GM21381 (cell line): ENCODE measurements around the gene ZNF398.
"Not testable (repeated sequence)": the region's sequence is repeated elsewhere in the genome, so short reads cannot be mapped to it uniquely, and the experiment has no call there.

ENCODE experiments used
- ATAC-seq: cut with Tn5 transposase; IDR thresholded peaks from one replicate; pipeline ENCODE4 v1.9.1; 2021; ENCODE audit warnings: mild to moderate bottlenecking, moderate library complexity; ENCODE audit not compliant: unreplicated experiment

ZNF398 gene

GRCh38 chr7:149223761-149224160 lies 76.5 kb downstream of the ZNF398 start:
- no peak for ATAC-seq

GRCh38 chr7:149224352-149224751 lies 77.1 kb downstream of the ZNF398 start:
- ATAC-seq = no peak

- no peak for ATAC-seq
Measured at GRCh38 chr7:149225106-149225505, 77.9 kb downstream of the ZNF398 start.

GRCh38 chr7:149225656-149226055 lies 78.4 kb downstream of the ZNF398 start:
- ATAC-seq = no peak

- ATAC-seq = not testable (repeated sequence)
Measured at GRCh38 chr7:149226366-149226765, 79.1 kb downstream of the ZNF398 start.

- ATAC-seq = no peak
Measured at GRCh38 chr7:149226840-149227494, 79.7 kb downstream of the ZNF398 start.

GRCh38 chr7:149228831-149229471 lies 81.7 kb downstream of the ZNF398 start:
- no peak for ATAC-seq

- no peak for ATAC-seq
Measured at GRCh38 chr7:149229526-149229925, 82.3 kb downstream of the ZNF398 start.

- ATAC-seq = no peak
Measured at GRCh38 chr7:149232362-149232761, 85.1 kb downstream of the ZNF398 start.
